ENCODE measurements around the gene POTEG.
"Not testable (repeated sequence)": the region's sequence is repeated elsewhere in the genome, so short reads cannot be mapped to it uniquely, and the experiment has no call there.

GRCh38 chr14:19380137-19380536 lies 54.0 kb downstream of the POTEG start:
- TF ChIP-seq, protein P1, sequence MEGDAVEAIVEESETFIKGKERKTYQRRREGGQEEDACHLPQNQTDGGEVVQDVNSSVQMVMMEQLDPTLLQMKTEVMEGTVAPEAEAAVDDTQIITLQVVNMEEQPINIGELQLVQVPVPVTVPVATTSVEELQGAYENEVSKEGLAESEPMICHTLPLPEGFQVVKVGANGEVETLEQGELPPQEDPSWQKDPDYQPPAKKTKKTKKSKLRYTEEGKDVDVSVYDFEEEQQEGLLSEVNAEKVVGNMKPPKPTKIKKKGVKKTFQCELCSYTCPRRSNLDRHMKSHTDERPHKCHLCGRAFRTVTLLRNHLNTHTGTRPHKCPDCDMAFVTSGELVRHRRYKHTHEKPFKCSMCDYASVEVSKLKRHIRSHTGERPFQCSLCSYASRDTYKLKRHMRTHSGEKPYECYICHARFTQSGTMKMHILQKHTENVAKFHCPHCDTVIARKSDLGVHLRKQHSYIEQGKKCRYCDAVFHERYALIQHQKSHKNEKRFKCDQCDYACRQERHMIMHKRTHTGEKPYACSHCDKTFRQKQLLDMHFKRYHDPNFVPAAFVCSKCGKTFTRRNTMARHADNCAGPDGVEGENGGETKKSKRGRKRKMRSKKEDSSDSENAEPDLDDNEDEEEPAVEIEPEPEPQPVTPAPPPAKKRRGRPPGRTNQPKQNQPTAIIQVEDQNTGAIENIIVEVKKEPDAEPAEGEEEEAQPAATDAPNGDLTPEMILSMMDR (IDR thresholded peaks at IDR 0.05) = not testable (repeated sequence)
- not testable (repeated sequence) for TF ChIP-seq POLR2A (IDR thresholded peaks at IDR 0.05)

Measured in ovary (tissue), 3 donors.